Esophagus muscularis mucosa (tissue), 3 donors: Measurements from ENCODE around the gene TRIM34.

ENCODE experiments used
- POLR2A ChIP-seq: fragments of 450-650 bp; IDR thresholded peaks from one replicate; pipeline ENCODE4 v1.6.1; 2017; ENCODE audit warnings: antibody characterized with exemption, moderate library complexity, mild to moderate bottlenecking, low read depth
- POLR2AphosphoS5 ChIP-seq, 2 donors: sonication (generic); formaldehyde crosslinking; IDR thresholded peaks; one replicate each; pipeline ENCODE4 v1.6.1; 2017; ENCODE audit warnings: antibody characterized with exemption in 2 of 2
- TF ChIP-seq, protein P1 (sequence below), 3 experiments: fragments of 200-600 bp in 2 of 3; fragments of 450-650 bp in 1 of 3; sonication (generic) in 2 of 3; IDR thresholded peaks; one replicate each; pipeline ENCODE4 v1.5.1; 2017 to 2019; ENCODE audit warnings: antibody characterized with exemption in 3 of 3, mild to moderate bottlenecking in 2 of 3, moderate library complexity in 1 of 3

DNA sequence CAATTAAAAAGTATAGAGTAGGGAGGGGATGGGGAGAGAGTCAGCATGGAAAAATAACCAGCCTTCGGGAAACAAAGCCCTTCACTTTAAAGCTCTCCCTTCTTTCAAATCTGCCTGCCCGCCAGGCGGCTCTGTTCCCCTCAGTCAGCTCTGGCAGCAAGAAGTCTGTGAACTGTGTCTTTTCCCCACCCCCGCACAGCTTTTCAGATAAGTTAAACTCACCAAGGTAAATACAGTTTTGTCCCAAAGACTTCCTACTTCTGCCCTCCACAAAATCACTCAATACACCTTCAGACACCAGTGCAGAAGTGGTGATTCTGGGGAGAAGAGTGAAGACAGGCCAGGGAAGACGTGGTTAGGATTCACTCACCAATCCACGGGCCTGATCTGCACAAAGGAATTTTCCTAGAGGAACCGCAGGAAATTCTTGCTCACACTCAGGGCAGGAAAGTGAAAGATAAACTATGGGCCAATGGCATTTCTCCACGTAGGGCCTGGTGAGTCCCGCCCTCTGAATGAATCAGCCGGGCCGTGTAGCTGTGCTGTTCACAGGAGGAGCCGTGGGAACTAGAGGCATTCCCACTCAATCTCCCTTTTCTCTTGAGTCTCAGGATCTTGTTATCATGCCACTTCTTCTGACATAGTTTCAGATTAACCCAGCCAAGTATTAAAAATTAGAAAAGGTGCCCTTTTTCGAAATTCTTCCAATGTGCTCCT lies 60.0 kb downstream of the TRIM34 start, which contains the start of gene TRIM5:
- TF ChIP-seq, protein P1, sequence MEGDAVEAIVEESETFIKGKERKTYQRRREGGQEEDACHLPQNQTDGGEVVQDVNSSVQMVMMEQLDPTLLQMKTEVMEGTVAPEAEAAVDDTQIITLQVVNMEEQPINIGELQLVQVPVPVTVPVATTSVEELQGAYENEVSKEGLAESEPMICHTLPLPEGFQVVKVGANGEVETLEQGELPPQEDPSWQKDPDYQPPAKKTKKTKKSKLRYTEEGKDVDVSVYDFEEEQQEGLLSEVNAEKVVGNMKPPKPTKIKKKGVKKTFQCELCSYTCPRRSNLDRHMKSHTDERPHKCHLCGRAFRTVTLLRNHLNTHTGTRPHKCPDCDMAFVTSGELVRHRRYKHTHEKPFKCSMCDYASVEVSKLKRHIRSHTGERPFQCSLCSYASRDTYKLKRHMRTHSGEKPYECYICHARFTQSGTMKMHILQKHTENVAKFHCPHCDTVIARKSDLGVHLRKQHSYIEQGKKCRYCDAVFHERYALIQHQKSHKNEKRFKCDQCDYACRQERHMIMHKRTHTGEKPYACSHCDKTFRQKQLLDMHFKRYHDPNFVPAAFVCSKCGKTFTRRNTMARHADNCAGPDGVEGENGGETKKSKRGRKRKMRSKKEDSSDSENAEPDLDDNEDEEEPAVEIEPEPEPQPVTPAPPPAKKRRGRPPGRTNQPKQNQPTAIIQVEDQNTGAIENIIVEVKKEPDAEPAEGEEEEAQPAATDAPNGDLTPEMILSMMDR (IDR thresholded peaks at IDR 0.05), result peak; percentile 62 to 69 (median 67)
- TF ChIP-seq POLR2A (no peak), POLR2AphosphoS5 (IDR thresholded peaks at IDR 0.05) (peak; percentile 85 to 87)
